Caco-2 (cell line): ENCODE data around the gene ABCC3. TPM values are rescaled to one million over a fixed set of nuclear protein-coding genes. Genes with fewer than 3 reads are reported as not detected.

ENCODE experiments used
- BruUV-seq: library from RNA; stranded (reverse); fragments of 400-500 nt; replicated peaks from 2 replicates; lab custom pipeline; 2021; lab: Mats Ljungman, UMichigan
- CTCF ChIA-PET: fragments of 300-600 bp; sonication (Branson Sonifier 250); formaldehyde crosslinking; loops from one replicate; lab custom pipeline; 2022; ENCODE audit warnings: antibody characterized with exemption; lab: Charles Lee
- POLR2A ChIA-PET: fragments of 300-600 bp; sonication (Branson Sonifier 250); formaldehyde crosslinking; loops from one replicate; lab custom pipeline; 2022; ENCODE audit warnings: antibody characterized with exemption; lab: Charles Lee
- DNase-seq, 2 experiments: peaks; one replicate each; pipeline versions ENCODE4 v3.0.0 to v3.0.0-alpha.2; 2020 to 2022
- H3K27me3 ChIP-seq: replicated peaks from 2 replicates; pipeline ENCODE4 v1.6.0; 2011; ENCODE audit warnings: low read length; ENCODE audit not compliant: control insufficient read depth, insufficient read depth
- H3K36me3 ChIP-seq: 2 replicates; pipeline ENCODE4 v1.5.1; 2011; ENCODE audit warnings: low read length; ENCODE audit not compliant: control insufficient read depth, insufficient read depth
- H3K4me1 ChIP-seq: fragments of 250-450 bp; sonication (Bioruptor Pico); 2 replicates; pipeline ENCODE4 v1.5.1; 2020; ENCODE audit warnings: mild to moderate bottlenecking
- H3K4me3 ChIP-seq: 2 replicates; pipeline ENCODE4 v1.5.1; 2011; ENCODE audit warnings: low read depth, mild to moderate bottlenecking, control low read depth, low read length
- H3K9me3 ChIP-seq: fragments of 250-450 bp; sonication (Bioruptor Pico); 2 replicates; pipeline ENCODE4 v1.5.1; 2020; ENCODE audit warnings: mild to moderate bottlenecking, moderate library complexity
- H3K27ac Mint-ChIP-seq: one replicate; pipeline ENCODE4 v1.8.0; 2022; ENCODE audit warnings: mixed read lengths; ENCODE audit not compliant: unreplicated experiment
- H3K27me3 Mint-ChIP-seq: one replicate; pipeline ENCODE4 v1.8.0; 2022; ENCODE audit warnings: mixed read lengths; ENCODE audit not compliant: insufficient read depth, unreplicated experiment
- H3K36me3 Mint-ChIP-seq: one replicate; pipeline ENCODE4 v1.8.0; 2022; ENCODE audit warnings: mild to moderate bottlenecking, mixed read lengths; ENCODE audit not compliant: insufficient read depth, unreplicated experiment
- H3K4me1 Mint-ChIP-seq: one replicate; pipeline ENCODE4 v1.8.0; 2022; ENCODE audit warnings: low read depth, mixed read lengths; ENCODE audit not compliant: unreplicated experiment
- H3K4me3 Mint-ChIP-seq: one replicate; pipeline ENCODE4 v1.8.0; 2022; ENCODE audit warnings: mild to moderate bottlenecking, moderate library complexity, mixed read lengths; ENCODE audit not compliant: unreplicated experiment
- H3K9me3 Mint-ChIP-seq: one replicate; pipeline ENCODE4 v1.8.0; 2022; ENCODE audit warnings: mixed read lengths; ENCODE audit not compliant: unreplicated experiment
- CTCF ChIP-seq, 2 experiments: fragments of 200-600 bp in 1 of 2; IDR thresholded peaks; 1 replicate in 1 of 2; 2 replicates in 1 of 2; pipeline versions ENCODE4 v1.5.1 to v1.8.0; 2011 to 2022; ENCODE audit warnings: antibody characterized with exemption in 1 of 2, control low read depth in 1 of 2, inconsistent platforms in 1 of 2, low read depth in 1 of 2, low read length in 1 of 2, mild to moderate bottlenecking in 1 of 2, moderate library complexity in 1 of 2; ENCODE audit not compliant: insufficient read depth in 1 of 2, severe bottlenecking in 1 of 2, unreplicated experiment in 1 of 2
- intact Hi-C: fragments of 100-400 bp; cut with micrococcal nuclease; formaldehyde crosslinking; loops from one replicate; pipeline ENCODE4 v1.10.0; 2022; ENCODE audit not compliant: unreplicated experiment
- total RNA-seq: library from RNA; stranded (reverse); gene quantifications from 2 replicates; pipeline ENCODE4 v1.2.3, GENCODE V29; 2022

The ABCC3 gene
- total RNA-seq, 1 experiment from 2014 or later, result 45.6 TPM

DNA sequence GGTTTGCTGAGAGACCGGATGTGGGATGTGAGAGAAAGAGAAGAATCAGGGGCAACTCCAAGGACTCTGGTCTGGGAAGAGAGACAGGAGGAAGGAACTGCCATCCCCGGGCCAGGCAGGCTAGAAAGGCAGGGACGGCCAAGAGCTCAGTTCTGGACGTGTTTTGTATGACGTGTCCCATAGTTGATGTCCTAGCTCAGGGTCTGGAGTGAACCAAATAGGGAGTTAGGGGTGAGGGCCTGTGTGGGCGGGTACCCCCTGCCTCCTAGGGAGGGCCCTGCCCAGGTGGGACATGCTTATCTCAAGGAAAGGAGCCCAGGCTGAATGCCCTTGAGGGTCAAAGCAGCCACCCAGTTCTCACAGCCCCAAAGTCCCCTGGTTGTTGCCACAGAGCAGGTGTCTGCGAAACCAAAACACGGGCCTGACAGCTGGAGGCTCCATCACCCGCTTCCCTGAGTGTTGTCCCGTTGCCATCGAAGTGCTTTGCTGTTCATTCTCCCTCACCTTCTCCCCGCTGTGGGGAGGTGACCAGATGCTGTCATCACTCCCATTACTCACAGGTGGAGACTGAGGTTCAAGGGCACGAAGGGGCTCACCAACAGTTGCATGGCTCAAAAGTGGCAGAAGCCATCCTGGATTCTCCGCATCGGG, 7.5 kb downstream of the ABCC3 start:
- intact Hi-C loops, result no loop called here
- no peaks in the 10 kb centered on the region for H3K36me3 Mint-ChIP-seq
- no peak overlapping the region for H3K4me3 ChIP-seq
- H3K27me3 Mint-ChIP-seq, result no peaks in the 10 kb centered on the region
- no peak for TF ChIP-seq CTCF (IDR thresholded peaks at IDR 0.05; ENCODE audit: insufficient read depth in 1 of 2, low read depth in 1 of 2, low read length in 1 of 2, severe bottlenecking in 1 of 2, unreplicated experiment in 1 of 2)
- POLR2A ChIA-PET, result interaction anchor here (0.8 kb wide), 1 partner anchor 82 kb away, joined by 6 read pairs; no protein-coding TSS in a partner anchor
- CTCF ChIA-PET, result interaction anchor here (0.7 to 2.0 kb wide), 6 partner anchors 13 to 312 kb away, joined by 3 to 6 read pairs (median 4); no protein-coding TSS in a partner anchor
- no peaks in the 10 kb centered on the region for H3K9me3 Mint-ChIP-seq
- no peaks in the 10 kb centered on the region for H3K36me3 ChIP-seq
- H3K4me1 Mint-ChIP-seq, result peaks cover 27% of the 10 kb centered on the region
- no peak for DNase-seq
- peaks cover 43% of the 10 kb centered on the region for H3K4me1 ChIP-seq
- no peaks in the 10 kb centered on the region for H3K9me3 ChIP-seq
- H3K27me3 ChIP-seq, result no peaks in the 10 kb centered on the region
- BruUV-seq, result no TSS peak
- no peak overlapping the region for H3K4me3 Mint-ChIP-seq
- peak overlapping the region; percentile 12 for H3K27ac Mint-ChIP-seq

GRCh38 chr17:50642722-50643656, 8.3 kb downstream of the ABCC3 start:
- ChIA-PET POLR2A (no interaction called here), CTCF (no interaction called here)
- Mint-ChIP-seq H3K27ac (peak overlapping the region; percentile 12), H3K9me3 (no peaks in the 10 kb centered on the region), H3K36me3 (no peaks in the 10 kb centered on the region), H3K4me3 (no peak overlapping the region), H3K27me3 (no peaks in the 10 kb centered on the region), H3K4me1 (peaks cover 20% of the 10 kb centered on the region)
- H3K4me3 ChIP-seq, result no peak overlapping the region
- intact Hi-C loops, result no loop called here
- no TSS peak for BruUV-seq
- no peaks in the 10 kb centered on the region for H3K27me3 ChIP-seq
- peaks cover 35% of the 10 kb centered on the region for H3K4me1 ChIP-seq
- TF ChIP-seq CTCF (IDR thresholded peaks at IDR 0.05; ENCODE audit: insufficient read depth in 1 of 2, low read depth in 1 of 2, low read length in 1 of 2, severe bottlenecking in 1 of 2, unreplicated experiment in 1 of 2), result no peak
- DNase-seq, result no peak
- H3K36me3 ChIP-seq, result no peaks in the 10 kb centered on the region
- H3K9me3 ChIP-seq, result no peaks in the 10 kb centered on the region
